Epithelial cell of prostate (primary cell): ENCODE results near the gene GALNT7.
A peak's percentile ranks its signal among the peaks of the same experiment; 100 is the strongest.
"Not testable (repeated sequence)": the region's sequence is repeated elsewhere in the genome, so short reads cannot be mapped to it uniquely, and the experiment has no call there.

Experiments used
- DNase-seq: peaks from one replicate; pipeline ENCODE4 v3.0.0-alpha.2; 2011; ENCODE audit warnings: low read depth, low spot score
- H3K27ac ChIP-seq: fragments of 450-650 bp; 2 replicates; pipeline ENCODE4 v1.5.1; 2017; ENCODE audit warnings: mild to moderate bottlenecking

Gene GALNT7

GRCh38 chr4:173165706-173166105, 2.9 kb upstream of the GALNT7 start:
- DNase-seq: no peak
- H3K27ac ChIP-seq: no peak overlapping the region

- no peak overlapping the region for H3K27ac ChIP-seq
- no peak for DNase-seq
Measured at GRCh38 chr4:173166491-173166890, 2.1 kb upstream of the GALNT7 start.

DNA sequence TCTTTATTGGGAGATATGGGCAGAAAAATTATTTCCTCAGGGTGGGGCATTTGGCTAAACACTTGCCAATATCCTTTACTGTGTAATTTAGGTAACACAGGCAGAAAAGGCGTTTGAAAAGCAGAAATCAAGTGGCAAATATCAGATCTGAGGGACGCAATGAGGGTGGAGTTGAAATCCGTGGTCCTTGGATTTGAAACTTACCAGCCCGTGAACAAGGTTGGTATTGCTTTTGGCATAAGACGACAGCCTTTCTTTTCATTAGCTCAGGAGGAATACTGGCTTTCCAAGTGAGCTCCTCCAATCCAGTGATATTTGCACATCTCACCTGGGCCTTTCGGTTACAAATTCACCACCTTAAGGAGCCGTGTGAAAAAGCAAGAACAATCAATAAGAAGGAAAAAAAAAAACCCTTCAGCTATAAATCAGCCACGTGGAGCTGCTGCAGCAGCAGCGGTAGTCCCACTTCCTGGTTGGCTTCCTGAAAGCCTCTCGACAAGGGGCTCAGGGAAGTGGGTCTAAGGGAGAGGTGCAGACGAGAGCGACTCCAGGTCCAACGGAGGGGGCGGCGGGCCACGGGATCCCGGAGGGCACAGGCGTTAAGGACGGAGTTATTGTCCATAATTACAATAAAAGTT, 734 bp upstream of the GALNT7 start:
- no peak for DNase-seq
- H3K27ac ChIP-seq: peak overlapping the region; percentile 71

DNA sequence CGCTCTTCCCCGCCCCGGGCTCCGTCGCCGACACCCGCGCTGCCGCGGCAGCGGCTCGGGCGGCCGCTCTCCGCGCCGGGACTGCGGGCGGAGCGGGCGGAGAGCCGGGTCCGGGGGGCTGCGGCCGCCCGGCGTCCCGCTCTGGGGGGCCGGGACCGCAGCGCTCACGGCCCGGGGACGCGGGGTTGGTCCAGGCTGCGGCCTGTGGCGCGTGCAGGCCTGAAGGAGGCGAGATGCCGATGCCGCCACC, 492 bp downstream of the GALNT7 start:
- no peak for DNase-seq
- peak overlapping the region; percentile 71 for H3K27ac ChIP-seq

GRCh38 chr4:173169428-173170181, 994 bp downstream of the GALNT7 start:
- peak overlapping the region; percentile 71 for H3K27ac ChIP-seq
- DNase-seq: no peak

- H3K27ac ChIP-seq: peak overlapping the region; percentile 71
- no peak for DNase-seq
Measured at GRCh38 chr4:173170182-173170778, 1.7 kb downstream of the GALNT7 start.

- DNase-seq: no peak
- H3K27ac ChIP-seq: no peak overlapping the region
Measured at GRCh38 chr4:173171098-173171497, 2.5 kb downstream of the GALNT7 start.

DNA sequence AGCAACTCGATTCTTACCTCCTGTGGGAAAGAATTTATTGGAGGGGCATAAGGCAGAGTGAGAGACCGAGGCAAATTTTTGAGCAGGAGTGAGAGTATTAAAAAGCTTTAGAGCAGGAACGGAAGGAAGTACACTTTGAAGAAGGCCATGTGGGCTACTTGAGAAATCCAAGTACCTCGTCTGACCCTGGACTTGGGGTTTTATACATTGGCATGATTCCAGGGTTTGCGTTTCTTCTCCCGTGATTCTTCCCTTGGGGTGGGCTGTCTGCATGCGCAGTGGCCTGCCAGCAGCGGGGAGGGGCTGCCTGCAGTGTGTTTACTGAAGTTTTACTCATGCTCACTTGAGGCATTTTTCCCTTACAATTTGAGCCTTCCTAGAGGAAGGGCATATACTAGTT, 3.4 kb downstream of the GALNT7 start:
- DNase-seq: no peak
- no peak overlapping the region for H3K27ac ChIP-seq

- DNase-seq: no peak
- no peak overlapping the region for H3K27ac ChIP-seq
Measured at GRCh38 chr4:173174184-173174583, 5.6 kb downstream of the GALNT7 start.

- no peak overlapping the region for H3K27ac ChIP-seq
- no peak for DNase-seq
Measured at GRCh38 chr4:173174594-173175012, 6.0 kb downstream of the GALNT7 start.

GRCh38 chr4:173176010-173176409, 7.4 kb downstream of the GALNT7 start:
- no peak overlapping the region for H3K27ac ChIP-seq
- no peak for DNase-seq

GRCh38 chr4:173177232-173177631, 8.6 kb downstream of the GALNT7 start:
- H3K27ac ChIP-seq: no peak overlapping the region
- no peak for DNase-seq

DNA sequence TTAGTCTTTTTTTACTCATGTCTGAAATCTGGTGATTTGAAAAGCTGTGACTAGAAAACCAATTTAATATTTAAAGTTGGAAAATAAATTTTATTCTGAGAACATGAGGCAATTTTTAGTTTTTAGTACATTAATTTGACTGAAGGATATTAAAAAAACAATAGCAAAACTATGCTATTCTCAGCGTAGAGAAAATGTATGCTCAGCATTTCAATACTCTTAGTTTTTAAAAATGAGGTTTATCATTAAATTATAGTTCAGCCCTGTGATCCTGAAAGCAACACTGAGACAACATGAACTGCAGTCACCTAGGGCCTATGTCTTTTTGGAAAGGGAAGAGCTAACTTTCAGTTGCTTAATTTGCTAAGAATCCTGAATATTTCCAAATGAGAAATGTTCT, 9.5 kb downstream of the GALNT7 start:
- no peak overlapping the region for H3K27ac ChIP-seq
- DNase-seq: no peak

DNA sequence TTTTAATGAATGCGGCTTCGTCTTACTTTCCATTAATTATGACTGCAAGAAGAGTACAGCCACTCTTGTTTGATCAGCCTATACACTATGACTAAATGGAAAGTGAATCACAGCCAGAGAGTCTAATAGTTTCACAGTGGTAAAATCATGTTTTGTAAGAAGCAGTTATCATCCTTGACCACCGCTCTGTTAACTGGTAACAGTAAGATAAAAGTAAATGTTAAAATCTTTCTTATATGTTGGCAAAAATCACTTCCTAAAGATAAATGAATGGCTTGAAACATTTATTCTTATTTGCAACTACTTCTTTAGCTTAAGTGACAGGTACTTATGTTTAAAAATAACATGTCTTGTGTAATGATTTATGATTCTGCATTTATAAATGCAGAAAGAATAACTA, 13.2 kb downstream of the GALNT7 start:
- H3K27ac ChIP-seq: peak overlapping the region; percentile 71
- peak; percentile 50 for DNase-seq

DNA sequence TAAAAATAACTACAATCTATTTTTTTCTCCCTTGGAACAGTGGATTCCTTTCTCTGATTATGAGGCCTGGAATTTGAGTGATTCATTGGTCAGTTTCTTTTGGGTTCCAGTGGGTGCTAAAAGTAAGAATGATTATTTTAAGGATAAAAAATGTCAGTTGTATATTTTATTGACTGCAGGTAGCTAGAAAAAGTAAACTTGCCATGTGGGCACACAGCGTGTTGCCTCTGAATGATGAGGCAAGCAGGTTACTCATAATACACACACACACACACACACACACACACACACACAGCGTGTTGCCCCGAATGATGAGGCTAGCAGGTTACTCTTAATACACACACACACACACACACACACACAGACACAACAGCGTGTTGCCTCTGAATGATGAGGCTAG, 13.8 kb downstream of the GALNT7 start:
- peak; percentile 94 for DNase-seq
- H3K27ac ChIP-seq: peak overlapping the region; percentile 71

DNA sequence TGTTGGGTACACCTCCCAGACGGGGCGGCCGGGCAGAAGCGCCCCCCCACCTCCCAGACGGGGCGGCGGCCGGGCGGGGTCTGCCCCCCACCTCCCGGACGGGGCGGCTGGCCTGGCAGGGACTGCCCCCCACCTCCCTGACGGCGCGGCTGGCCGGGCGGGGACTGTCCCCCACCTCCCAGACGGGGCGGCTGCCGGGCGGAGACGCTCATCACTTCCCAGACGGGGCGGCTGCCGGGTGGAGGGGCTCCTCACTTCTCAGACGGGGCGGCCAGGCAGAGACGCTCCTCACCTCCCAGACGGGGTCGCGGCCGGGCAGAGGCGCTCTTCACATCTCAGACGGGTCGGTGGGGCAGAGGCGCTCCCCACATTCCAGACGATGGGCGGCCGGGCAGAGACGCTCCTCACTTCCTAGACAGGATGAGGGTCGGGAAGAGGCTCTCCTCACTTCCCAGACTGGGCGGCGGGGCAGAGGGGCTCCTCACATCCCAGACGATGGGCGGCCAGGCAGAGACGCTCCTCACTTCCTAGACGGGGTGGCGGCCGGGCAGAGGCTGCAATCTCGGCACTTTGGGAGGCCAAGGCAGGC, 15.1 kb downstream of the GALNT7 start:
- not testable (repeated sequence) for H3K27ac ChIP-seq, DNase-seq

DNA sequence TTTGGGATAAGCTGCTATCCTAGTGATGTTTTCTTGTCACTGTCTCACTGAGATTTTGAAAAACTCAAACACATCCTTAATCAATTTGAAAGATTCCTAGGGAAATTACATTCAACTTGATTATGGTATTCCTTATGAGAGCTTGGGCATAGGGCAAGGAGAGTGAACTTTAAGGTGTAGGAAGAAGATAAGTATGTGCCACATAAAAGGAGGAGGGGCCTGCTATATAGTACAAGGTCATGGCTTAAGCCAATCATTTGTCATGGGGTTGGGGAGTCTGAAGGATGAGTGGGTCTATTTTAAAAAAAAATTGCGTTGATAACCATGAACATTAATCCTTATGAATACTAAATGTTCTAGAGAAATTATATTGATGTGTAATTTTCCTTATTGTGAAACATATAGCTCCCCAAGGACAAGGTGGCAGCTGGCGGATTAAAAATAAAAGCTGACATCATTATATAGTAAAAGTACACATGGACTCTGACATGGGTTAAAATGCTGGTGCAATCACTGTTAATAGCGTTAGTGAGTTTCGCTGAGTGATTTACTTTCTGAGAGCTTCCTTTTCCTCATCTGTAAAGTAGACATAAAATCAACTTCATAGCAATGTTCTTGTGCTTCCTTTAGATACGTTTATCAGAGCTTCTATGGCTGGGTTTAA, 17.4 kb downstream of the GALNT7 start:
- H3K27ac ChIP-seq: no peak overlapping the region
- no peak for DNase-seq

DNA sequence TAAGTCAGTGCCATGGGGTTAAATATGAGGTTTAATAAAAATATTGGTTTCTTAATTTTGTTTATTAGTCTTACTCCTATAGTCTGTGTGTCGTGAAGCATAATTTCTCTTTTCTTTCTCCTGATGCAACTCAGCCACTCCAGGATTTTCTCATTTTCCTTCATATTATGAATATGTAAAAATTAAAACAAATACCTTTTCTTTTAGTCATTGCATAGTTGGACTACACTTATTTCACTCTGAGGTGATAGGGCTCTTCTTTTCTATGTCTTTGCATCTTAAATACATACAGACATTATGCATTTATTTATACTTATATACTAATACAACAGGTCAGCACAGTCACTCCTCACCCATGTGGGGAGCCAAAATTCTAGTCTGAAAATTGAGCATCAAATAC, 19.1 kb downstream of the GALNT7 start:
- no peak for DNase-seq
- H3K27ac ChIP-seq: no peak overlapping the region

GRCh38 chr4:173188648-173189047, 20.0 kb downstream of the GALNT7 start:
- no peak for DNase-seq

GRCh38 chr4:173189117-173189693, 20.6 kb downstream of the GALNT7 start:
- DNase-seq: no peak

More at GRCh38 chr4:173188648-173189047, 20.0 kb downstream of the GALNT7 start:
- no peak overlapping the region for H3K27ac ChIP-seq

More at GRCh38 chr4:173189117-173189693, 20.6 kb downstream of the GALNT7 start:
- H3K27ac ChIP-seq: no peak overlapping the region
